K562 (cell line): ENCODE results near the gene PHACTR2. TPM values are rescaled to one million over a fixed set of nuclear protein-coding genes. Genes with fewer than 3 reads are reported as not detected.
A peak's percentile ranks its signal among the peaks of the same experiment; 100 is the strongest.

Source experiments
- DMBX1 ChIP-seq: fragments of 250-450 bp; sonication (Bioruptor Pico); IDR thresholded peaks from 2 replicates; pipeline ENCODE4 v1.8.0; 2022; ENCODE audit warnings: inconsistent platforms, mild to moderate bottlenecking, moderate library complexity, borderline replicate concordance
- ERF ChIP-seq: fragments of 450-650 bp; formaldehyde crosslinking; IDR thresholded peaks from 2 replicates; pipeline ENCODE4 v1.4.0; 2020; ENCODE audit warnings: mild to moderate bottlenecking, mixed read lengths
- FOXM1 ChIP-seq, 2 experiments: fragments of 450-650 bp in 1 of 2; sonication (generic) in 1 of 2; formaldehyde crosslinking in 1 of 2; IDR thresholded peaks; 2 replicates each; pipeline versions ENCODE4 v1.6.1 to v1.9.0; 2017 to 2022; ENCODE audit warnings: low read depth in 2 of 2, mild to moderate bottlenecking in 2 of 2, missing genetic modification reagents in 1 of 2, moderate library complexity in 1 of 2
- HLTF ChIP-seq: fragments of 450-650 bp; IDR thresholded peaks from 2 replicates; pipeline ENCODE4 v1.6.1; 2016
- MAFG ChIP-seq: fragments of 450-650 bp; conservative IDR thresholded peaks from 2 replicates; pipeline ENCODE4 v1.6.1; 2016; ENCODE audit warnings: missing genetic modification characterization, missing compliant biosample characterization
- MTA2 ChIP-seq: fragments of 450-650 bp; IDR thresholded peaks from 2 replicates; pipeline ENCODE4 v1.6.1; 2016; ENCODE audit warnings: low read depth
- MTF1 ChIP-seq: fragments of 250-450 bp; sonication (Bioruptor Pico); IDR thresholded peaks from 2 replicates; pipeline ENCODE4 v1.9.0; 2021; ENCODE audit warnings: moderate library complexity, mild to moderate bottlenecking, inconsistent platforms, borderline replicate concordance
- POLR2B ChIP-seq: fragments of 450-650 bp; IDR thresholded peaks from 2 replicates; pipeline ENCODE4 v1.6.1; 2018; ENCODE audit warnings: low read depth; ENCODE audit not compliant: partially characterized antibody
- SMARCA4 ChIP-seq: fragments of 450-650 bp; IDR thresholded peaks from 2 replicates; pipeline ENCODE4 v1.6.1; 2016
- SMARCC2 ChIP-seq: fragments of 450-650 bp; IDR thresholded peaks from 2 replicates; pipeline ENCODE4 v1.6.1; 2017; ENCODE audit warnings: antibody characterized with exemption, moderate library complexity, mild to moderate bottlenecking, low read depth
- STAT5A ChIP-seq: IDR thresholded peaks from 2 replicates; pipeline ENCODE4 v1.6.1; 2012; ENCODE audit warnings: low read length, inconsistent platforms, borderline replicate concordance
- THRAP3 ChIP-seq: fragments of 450-650 bp; IDR thresholded peaks from 2 replicates; pipeline ENCODE4 v1.6.1; 2016; ENCODE audit warnings: mild to moderate bottlenecking, inconsistent platforms, borderline replicate concordance
- ZBTB8A ChIP-seq: fragments of 450-650 bp; IDR thresholded peaks from 2 replicates; pipeline ENCODE4 v1.6.1; 2018; ENCODE audit warnings: mild to moderate bottlenecking, moderate library complexity; ENCODE audit not compliant: partially characterized antibody
- ZNF12 ChIP-seq: sonication (generic); formaldehyde crosslinking; IDR thresholded peaks from 2 replicates; pipeline ENCODE4 v1.4.0; 2020; ENCODE audit warnings: mild to moderate bottlenecking, missing genetic modification reagents
- ZNF695 ChIP-seq: fragments of 450-650 bp; formaldehyde crosslinking; IDR thresholded peaks from 2 replicates; pipeline ENCODE4 v1.4.0; 2020; ENCODE audit warnings: mild to moderate bottlenecking, moderate library complexity
- polyA plus RNA-seq, 8 experiments: library from polyadenylated mRNA; depleted of rRNA in 4 of 8; stranded (reverse) in 5 of 8; unstranded in 3 of 8; fragments of >200 nt; fragmentation: Nextera tagmentation in 2 of 8; fragmentation: Illumina TruSeq in 1 of 8; extraction: Ambion mirVana in 2 of 8; extraction: Trizol in 1 of 8; gene quantifications; 2 replicates each; pipeline versions ENCODE4 v1.2.1 to v1.2.3, GENCODE V29; 2011 to 2014; ENCODE audit warnings: inconsistent platforms in 1 of 8, missing spikeins in 1 of 8
- total RNA-seq, 7 experiments: library from RNA; depleted of rRNA in 6 of 7; stranded (reverse); fragments of >200 nt in 6 of 7; fragmentation: Illumina TruSeq in 2 of 7; extraction: Trizol in 2 of 7; gene quantifications; 2 replicates each; pipeline versions ENCODE4 v1.2.1 to v1.2.3, GENCODE V29; 2011 to 2021; ENCODE audit warnings: low replicate concordance in 1 of 7
- TF ChIP-seq, protein P1 (sequence below): fragments of 200-800 bp; sonication (Bioruptor generic); IDR thresholded peaks from 2 replicates; pipeline ENCODE4 v1.6.1; 2017; ENCODE audit warnings: missing genetic modification characterization, missing compliant biosample characterization
- TF ChIP-seq, protein P2 (sequence below): fragments of 450-650 bp; conservative IDR thresholded peaks from 2 replicates; pipeline ENCODE4 v1.6.1; 2016; ENCODE audit warnings: missing genetic modification characterization, low read depth, mild to moderate bottlenecking, missing compliant biosample characterization, moderate library complexity
- TF ChIP-seq, protein P3 (sequence below): fragments of 250-450 bp; sonication (Bioruptor Pico); IDR thresholded peaks from 2 replicates; pipeline ENCODE4 v1.8.0; 2021; ENCODE audit warnings: moderate library complexity, mild to moderate bottlenecking, inconsistent platforms
- TF ChIP-seq, protein P4 (sequence below): fragments of 200-400 bp; formaldehyde crosslinking; IDR thresholded peaks from 2 replicates; pipeline ENCODE4 v1.6.1; 2017; ENCODE audit warnings: mild to moderate bottlenecking, low read depth, low read length, moderate library complexity

Gene PHACTR2
- total and polyA plus RNA-seq, 9 of the 15 experiments (the other 6 are each of a cell fraction or from before 2014, with no cell fraction given): 5.3 to 52.5 (median 22.9) TPM

DNA sequence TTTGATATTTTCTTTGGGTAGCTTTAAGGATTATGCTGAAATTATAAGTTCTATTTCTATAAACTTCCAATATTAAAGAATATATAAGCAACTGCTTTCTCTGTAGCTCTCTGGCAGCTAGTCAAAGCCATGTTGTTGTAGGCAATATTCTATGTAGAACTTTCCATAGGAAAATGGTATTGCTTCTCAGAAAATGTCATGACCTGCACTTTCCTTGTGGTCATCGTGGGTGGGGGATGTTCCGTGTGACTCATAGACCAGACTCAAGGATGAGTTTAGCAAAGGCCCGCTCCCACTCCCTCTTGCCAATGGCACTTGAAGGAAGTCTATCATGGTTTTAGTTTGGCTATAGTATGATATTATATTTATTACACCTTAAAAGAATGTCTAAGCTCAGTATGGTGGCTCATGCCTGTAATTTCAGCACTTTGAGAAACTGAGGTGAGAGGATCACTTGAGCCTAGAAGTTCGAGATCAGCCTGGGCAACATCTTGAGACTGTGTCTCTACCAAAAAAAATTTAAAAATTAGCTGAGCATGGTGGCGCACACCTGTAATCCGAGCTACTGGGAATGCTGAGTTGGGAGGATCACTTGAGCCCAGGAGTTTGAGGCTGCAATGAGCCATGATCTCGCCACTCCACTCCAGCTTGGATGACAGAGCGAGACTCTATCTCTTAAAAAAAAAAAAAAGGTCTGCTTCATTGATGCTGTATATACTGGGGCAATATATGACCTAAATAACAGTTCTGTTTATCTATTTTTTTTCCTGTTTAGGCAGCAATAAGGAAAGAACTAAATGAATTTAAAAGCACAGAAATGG is 128.7 kb downstream of the PHACTR2 start (continued):
- TF ChIP-seq, protein P1, sequence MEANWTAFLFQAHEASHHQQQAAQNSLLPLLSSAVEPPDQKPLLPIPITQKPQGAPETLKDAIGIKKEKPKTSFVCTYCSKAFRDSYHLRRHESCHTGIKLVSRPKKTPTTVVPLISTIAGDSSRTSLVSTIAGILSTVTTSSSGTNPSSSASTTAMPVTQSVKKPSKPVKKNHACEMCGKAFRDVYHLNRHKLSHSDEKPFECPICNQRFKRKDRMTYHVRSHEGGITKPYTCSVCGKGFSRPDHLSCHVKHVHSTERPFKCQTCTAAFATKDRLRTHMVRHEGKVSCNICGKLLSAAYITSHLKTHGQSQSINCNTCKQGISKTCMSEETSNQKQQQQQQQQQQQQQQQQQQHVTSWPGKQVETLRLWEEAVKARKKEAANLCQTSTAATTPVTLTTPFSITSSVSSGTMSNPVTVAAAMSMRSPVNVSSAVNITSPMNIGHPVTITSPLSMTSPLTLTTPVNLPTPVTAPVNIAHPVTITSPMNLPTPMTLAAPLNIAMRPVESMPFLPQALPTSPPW (CRISPR knock-in tag): peak; percentile 77
- TF ChIP-seq DMBX1 (CRISPR knock-in tag) (peak; percentile 96), MTA2 (peak; percentile 50; the same call in 1 of the 2 replicates), POLR2B (no peak), ZNF695 (CRISPR knock-in tag) (0 out of 2 replicates have a peak, but pooled peaks have one; percentile 46), ZNF12 (CRISPR knock-in tag) (no peak), THRAP3 (no peak), HLTF (no peak), SMARCA4 (peak; percentile 98), FOXM1 (IDR thresholded peaks at IDR 0.05; ENCODE audit: low read depth) (peak; percentile 29; the same call in 1 of the 2 replicates), FOXM1 (CRISPR knock-in tag; IDR thresholded peaks at IDR 0.05; ENCODE audit: low read depth) (no peak), ERF (CRISPR knock-in tag) (peak; percentile 90; the same call in 1 of the 2 replicates), MTF1 (CRISPR knock-in tag) (no peak), ZBTB8A (peak; percentile 39), SMARCC2 (peak; percentile 96), MAFG (tag) (peak; percentile 70), STAT5A (peak; percentile 91)
- TF ChIP-seq, protein P2, sequence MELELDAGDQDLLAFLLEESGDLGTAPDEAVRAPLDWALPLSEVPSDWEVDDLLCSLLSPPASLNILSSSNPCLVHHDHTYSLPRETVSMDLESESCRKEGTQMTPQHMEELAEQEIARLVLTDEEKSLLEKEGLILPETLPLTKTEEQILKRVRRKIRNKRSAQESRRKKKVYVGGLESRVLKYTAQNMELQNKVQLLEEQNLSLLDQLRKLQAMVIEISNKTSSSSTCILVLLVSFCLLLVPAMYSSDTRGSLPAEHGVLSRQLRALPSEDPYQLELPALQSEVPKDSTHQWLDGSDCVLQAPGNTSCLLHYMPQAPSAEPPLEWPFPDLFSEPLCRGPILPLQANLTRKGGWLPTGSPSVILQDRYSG (tag): peak; percentile 89
- TF ChIP-seq, protein P3, sequence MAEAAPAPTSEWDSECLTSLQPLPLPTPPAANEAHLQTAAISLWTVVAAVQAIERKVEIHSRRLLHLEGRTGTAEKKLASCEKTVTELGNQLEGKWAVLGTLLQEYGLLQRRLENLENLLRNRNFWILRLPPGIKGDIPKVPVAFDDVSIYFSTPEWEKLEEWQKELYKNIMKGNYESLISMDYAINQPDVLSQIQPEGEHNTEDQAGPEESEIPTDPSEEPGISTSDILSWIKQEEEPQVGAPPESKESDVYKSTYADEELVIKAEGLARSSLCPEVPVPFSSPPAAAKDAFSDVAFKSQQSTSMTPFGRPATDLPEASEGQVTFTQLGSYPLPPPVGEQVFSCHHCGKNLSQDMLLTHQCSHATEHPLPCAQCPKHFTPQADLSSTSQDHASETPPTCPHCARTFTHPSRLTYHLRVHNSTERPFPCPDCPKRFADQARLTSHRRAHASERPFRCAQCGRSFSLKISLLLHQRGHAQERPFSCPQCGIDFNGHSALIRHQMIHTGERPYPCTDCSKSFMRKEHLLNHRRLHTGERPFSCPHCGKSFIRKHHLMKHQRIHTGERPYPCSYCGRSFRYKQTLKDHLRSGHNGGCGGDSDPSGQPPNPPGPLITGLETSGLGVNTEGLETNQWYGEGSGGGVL: no peak
- TF ChIP-seq, protein P4, sequence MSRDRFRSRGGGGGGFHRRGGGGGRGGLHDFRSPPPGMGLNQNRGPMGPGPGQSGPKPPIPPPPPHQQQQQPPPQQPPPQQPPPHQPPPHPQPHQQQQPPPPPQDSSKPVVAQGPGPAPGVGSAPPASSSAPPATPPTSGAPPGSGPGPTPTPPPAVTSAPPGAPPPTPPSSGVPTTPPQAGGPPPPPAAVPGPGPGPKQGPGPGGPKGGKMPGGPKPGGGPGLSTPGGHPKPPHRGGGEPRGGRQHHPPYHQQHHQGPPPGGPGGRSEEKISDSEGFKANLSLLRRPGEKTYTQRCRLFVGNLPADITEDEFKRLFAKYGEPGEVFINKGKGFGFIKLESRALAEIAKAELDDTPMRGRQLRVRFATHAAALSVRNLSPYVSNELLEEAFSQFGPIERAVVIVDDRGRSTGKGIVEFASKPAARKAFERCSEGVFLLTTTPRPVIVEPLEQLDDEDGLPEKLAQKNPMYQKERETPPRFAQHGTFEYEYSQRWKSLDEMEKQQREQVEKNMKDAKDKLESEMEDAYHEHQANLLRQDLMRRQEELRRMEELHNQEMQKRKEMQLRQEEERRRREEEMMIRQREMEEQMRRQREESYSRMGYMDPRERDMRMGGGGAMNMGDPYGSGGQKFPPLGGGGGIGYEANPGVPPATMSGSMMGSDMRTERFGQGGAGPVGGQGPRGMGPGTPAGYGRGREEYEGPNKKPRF: no peak
